ENCODE data around the gene PTPN11.

GRCh38 chr12:112506513-112507166, 87.9 kb downstream of the PTPN11 start:
- TF ChIP-seq GATA2 (IDR thresholded peaks at IDR 0.05; ENCODE audit: low read depth, low read length) (no peak), GATA3 (IDR thresholded peaks at IDR 0.05; ENCODE audit: low read depth, low read length) (no peak)
